ENCODE measurements around the gene ISM2.
"Not testable (repeated sequence)": the region's sequence is repeated elsewhere in the genome, so short reads cannot be mapped to it uniquely, and the experiment has no call there.

The ISM2 gene

GRCh38 chr14:77529213-77529612 is 30.6 kb upstream of the ISM2 start:
- no peaks in the 10 kb centered on the region for H3K36me3 ChIP-seq (ENCODE audit: control insufficient read depth, insufficient read depth, low read length)
- no peaks in the 10 kb centered on the region for H3K4me1 ChIP-seq (ENCODE audit: control insufficient read depth, insufficient read depth, low read length)
- H3K4me3 ChIP-seq (ENCODE audit: low read length), result no peak overlapping the region

GRCh38 chr14:77528701-77529100 is 30.1 kb upstream of the ISM2 start:
- H3K27me3 ChIP-seq (ENCODE audit: control insufficient read depth, insufficient read depth, low read length); H3K9me3 ChIP-seq (ENCODE audit: control insufficient read depth, low read length); H3K9ac ChIP-seq (ENCODE audit: low read length); H3K4me3 ChIP-seq (ENCODE audit: low read length); H3K36me3 ChIP-seq (ENCODE audit: control insufficient read depth, insufficient read depth, low read length); H3K4me1 ChIP-seq (ENCODE audit: control insufficient read depth, insufficient read depth, low read length): not testable (repeated sequence)

More at GRCh38 chr14:77529213-77529612, 30.6 kb upstream of the ISM2 start:
- Histone ChIP-seq H3K9ac (ENCODE audit: low read length) (no peak overlapping the region), H3K9me3 (ENCODE audit: control insufficient read depth, low read length) (no peaks in the 10 kb centered on the region), H3K27me3 (ENCODE audit: control insufficient read depth, insufficient read depth, low read length) (no peaks in the 10 kb centered on the region)

- Histone ChIP-seq H3K36me3 (ENCODE audit: control insufficient read depth, insufficient read depth, low read length) (no peaks in the 10 kb centered on the region), H3K9ac (ENCODE audit: low read length) (no peak overlapping the region), H3K27me3 (ENCODE audit: control insufficient read depth, insufficient read depth, low read length) (no peaks in the 10 kb centered on the region), H3K9me3 (ENCODE audit: control insufficient read depth, low read length) (no peaks in the 10 kb centered on the region), H3K4me3 (ENCODE audit: low read length) (no peak overlapping the region), H3K4me1 (ENCODE audit: control insufficient read depth, insufficient read depth, low read length) (no peaks in the 10 kb centered on the region)
Measured at GRCh38 chr14:77526266-77526665, 27.6 kb upstream of the ISM2 start.

GRCh38 chr14:77524536-77524935 is 25.9 kb upstream of the ISM2 start:
- peaks cover 7% of the 10 kb centered on the region for H3K36me3 ChIP-seq (ENCODE audit: control insufficient read depth, insufficient read depth, low read length)
- no peaks in the 10 kb centered on the region for H3K9me3 ChIP-seq (ENCODE audit: control insufficient read depth, low read length)
- no peak overlapping the region for H3K9ac ChIP-seq (ENCODE audit: low read length)
- no peaks in the 10 kb centered on the region for H3K4me1 ChIP-seq (ENCODE audit: control insufficient read depth, insufficient read depth, low read length)
- no peak overlapping the region for H3K4me3 ChIP-seq (ENCODE audit: low read length)
- no peaks in the 10 kb centered on the region for H3K27me3 ChIP-seq (ENCODE audit: control insufficient read depth, insufficient read depth, low read length)

- no peaks in the 10 kb centered on the region for H3K27me3 ChIP-seq (ENCODE audit: control insufficient read depth, insufficient read depth, low read length)
- no peaks in the 10 kb centered on the region for H3K4me1 ChIP-seq (ENCODE audit: control insufficient read depth, insufficient read depth, low read length)
- H3K9ac ChIP-seq (ENCODE audit: low read length), result no peak overlapping the region
- H3K9me3 ChIP-seq (ENCODE audit: control insufficient read depth, low read length), result no peaks in the 10 kb centered on the region
- peaks cover 7% of the 10 kb centered on the region for H3K36me3 ChIP-seq (ENCODE audit: control insufficient read depth, insufficient read depth, low read length)
- H3K4me3 ChIP-seq (ENCODE audit: low read length), result no peak overlapping the region
Measured at GRCh38 chr14:77523109-77523508, 24.5 kb upstream of the ISM2 start.

GRCh38 chr14:77520555-77520954 is 21.9 kb upstream of the ISM2 start:
- no peaks in the 10 kb centered on the region for H3K9me3 ChIP-seq (ENCODE audit: control insufficient read depth, low read length)
- H3K4me3 ChIP-seq (ENCODE audit: low read length), result no peak overlapping the region
- peaks cover 7% of the 10 kb centered on the region for H3K36me3 ChIP-seq (ENCODE audit: control insufficient read depth, insufficient read depth, low read length)
- H3K27me3 ChIP-seq (ENCODE audit: control insufficient read depth, insufficient read depth, low read length), result no peaks in the 10 kb centered on the region
- H3K4me1 ChIP-seq (ENCODE audit: control insufficient read depth, insufficient read depth, low read length), result no peaks in the 10 kb centered on the region
- H3K9ac ChIP-seq (ENCODE audit: low read length), result no peak overlapping the region

GRCh38 chr14:77516126-77516525 is 17.5 kb upstream of the ISM2 start:
- Histone ChIP-seq H3K9me3 (ENCODE audit: control insufficient read depth, low read length) (no peaks in the 10 kb centered on the region), H3K27me3 (ENCODE audit: control insufficient read depth, insufficient read depth, low read length) (no peaks in the 10 kb centered on the region), H3K4me3 (ENCODE audit: low read length) (no peak overlapping the region), H3K9ac (ENCODE audit: low read length) (no peak overlapping the region), H3K36me3 (ENCODE audit: control insufficient read depth, insufficient read depth, low read length) (peaks cover 17% of the 10 kb centered on the region), H3K4me1 (ENCODE audit: control insufficient read depth, insufficient read depth, low read length) (no peaks in the 10 kb centered on the region)

- H3K36me3 ChIP-seq (ENCODE audit: control insufficient read depth, insufficient read depth, low read length), result peaks cover 10% of the 10 kb centered on the region
- H3K9ac ChIP-seq (ENCODE audit: low read length), result no peak overlapping the region
Measured at GRCh38 chr14:77511486-77512162, 13.0 kb upstream of the ISM2 start.

GRCh38 chr14:77509366-77509765 is 10.8 kb upstream of the ISM2 start:
- Histone ChIP-seq H3K36me3 (ENCODE audit: control insufficient read depth, insufficient read depth, low read length) (peaks cover 10% of the 10 kb centered on the region), H3K27me3 (ENCODE audit: control insufficient read depth, insufficient read depth, low read length) (no peaks in the 10 kb centered on the region), H3K9me3 (ENCODE audit: control insufficient read depth, low read length) (no peaks in the 10 kb centered on the region), H3K4me3 (ENCODE audit: low read length) (no peak overlapping the region), H3K4me1 (ENCODE audit: control insufficient read depth, insufficient read depth, low read length) (no peaks in the 10 kb centered on the region), H3K9ac (ENCODE audit: low read length) (no peak overlapping the region)

More at GRCh38 chr14:77511486-77512162, 13.0 kb upstream of the ISM2 start:
- Histone ChIP-seq H3K27me3 (ENCODE audit: control insufficient read depth, insufficient read depth, low read length) (no peaks in the 10 kb centered on the region), H3K4me3 (ENCODE audit: low read length) (no peak overlapping the region), H3K9me3 (ENCODE audit: control insufficient read depth, low read length) (no peaks in the 10 kb centered on the region), H3K4me1 (ENCODE audit: control insufficient read depth, insufficient read depth, low read length) (no peaks in the 10 kb centered on the region)

GRCh38 chr14:77508876-77509275 is 10.3 kb upstream of the ISM2 start:
- Histone ChIP-seq H3K27me3 (ENCODE audit: control insufficient read depth, insufficient read depth, low read length) (no peaks in the 10 kb centered on the region), H3K36me3 (ENCODE audit: control insufficient read depth, insufficient read depth, low read length) (peaks cover 10% of the 10 kb centered on the region), H3K4me1 (ENCODE audit: control insufficient read depth, insufficient read depth, low read length) (no peaks in the 10 kb centered on the region), H3K4me3 (ENCODE audit: low read length) (no peak overlapping the region), H3K9ac (ENCODE audit: low read length) (no peak overlapping the region), H3K9me3 (ENCODE audit: control insufficient read depth, low read length) (no peaks in the 10 kb centered on the region)

GRCh38 chr14:77508249-77508648 is 9.6 kb upstream of the ISM2 start:
- H3K9ac ChIP-seq (ENCODE audit: low read length), result no peak overlapping the region
- peaks cover 10% of the 10 kb centered on the region for H3K36me3 ChIP-seq (ENCODE audit: control insufficient read depth, insufficient read depth, low read length)
- H3K4me3 ChIP-seq (ENCODE audit: low read length), result no peak overlapping the region
- H3K4me1 ChIP-seq (ENCODE audit: control insufficient read depth, insufficient read depth, low read length), result no peaks in the 10 kb centered on the region
- H3K27me3 ChIP-seq (ENCODE audit: control insufficient read depth, insufficient read depth, low read length), result no peaks in the 10 kb centered on the region
- H3K9me3 ChIP-seq (ENCODE audit: control insufficient read depth, low read length), result no peaks in the 10 kb centered on the region

GRCh38 chr14:77507762-77508161 is 9.1 kb upstream of the ISM2 start:
- Histone ChIP-seq H3K36me3 (ENCODE audit: control insufficient read depth, insufficient read depth, low read length) (peaks cover 10% of the 10 kb centered on the region), H3K9me3 (ENCODE audit: control insufficient read depth, low read length) (no peaks in the 10 kb centered on the region), H3K27me3 (ENCODE audit: control insufficient read depth, insufficient read depth, low read length) (no peaks in the 10 kb centered on the region), H3K9ac (ENCODE audit: low read length) (no peak overlapping the region), H3K4me3 (ENCODE audit: low read length) (no peak overlapping the region), H3K4me1 (ENCODE audit: control insufficient read depth, insufficient read depth, low read length) (no peaks in the 10 kb centered on the region)

- H3K27me3 ChIP-seq (ENCODE audit: control insufficient read depth, insufficient read depth, low read length), result peaks cover 6% of the 10 kb centered on the region
- no peaks in the 10 kb centered on the region for H3K36me3 ChIP-seq (ENCODE audit: control insufficient read depth, insufficient read depth, low read length)
- H3K9ac ChIP-seq (ENCODE audit: low read length), result no peak overlapping the region
- H3K9me3 ChIP-seq (ENCODE audit: control insufficient read depth, low read length), result no peaks in the 10 kb centered on the region
- no peaks in the 10 kb centered on the region for H3K4me1 ChIP-seq (ENCODE audit: control insufficient read depth, insufficient read depth, low read length)
- H3K4me3 ChIP-seq (ENCODE audit: low read length), result no peak overlapping the region
Measured at GRCh38 chr14:77505031-77505430, 6.4 kb upstream of the ISM2 start.
